Neural progenitor cell (in vitro differentiated cells): ENCODE results near the gene MYCBPAP.

ENCODE experiments used
- CTCF ChIP-seq: fragments of 200-600 bp; sonication (generic); IDR thresholded peaks from 2 replicates; pipeline ENCODE4 v1.5.1; 2017; ENCODE audit warnings: antibody characterized with exemption, mild to moderate bottlenecking
- EZH2phosphoT487 ChIP-seq: fragments of 200-600 bp; sonication (generic); IDR thresholded peaks from 2 replicates; pipeline ENCODE4 v1.6.1; 2017; ENCODE audit warnings: antibody characterized with exemption

DNA sequence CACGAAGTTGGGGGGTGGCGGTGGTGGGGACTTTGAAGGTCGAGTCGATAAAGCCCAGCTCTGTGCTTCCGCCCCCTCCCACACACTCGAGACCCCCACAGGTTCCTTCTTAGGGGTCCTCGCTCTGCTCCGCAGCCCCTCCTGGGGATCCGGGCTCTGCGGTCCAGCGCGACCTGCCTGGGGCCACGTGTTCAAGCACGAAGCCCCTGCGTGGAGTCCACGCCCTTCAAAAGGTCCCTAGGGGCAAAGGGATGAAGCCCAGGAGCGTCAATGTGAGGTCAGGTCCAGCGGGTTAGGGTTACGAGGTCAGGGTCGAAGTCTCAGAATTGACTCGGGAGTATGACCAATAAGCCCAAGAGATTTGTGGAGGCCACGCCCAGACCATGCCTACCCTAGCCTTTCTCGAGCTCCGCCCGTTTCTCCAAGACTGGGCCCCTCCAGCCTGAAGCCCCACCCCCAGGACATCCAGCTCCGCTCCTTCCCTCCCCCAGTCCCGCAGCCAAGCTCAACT lies 51.5 kb downstream of the MYCBPAP start:
- TF ChIP-seq CTCF (no peak), EZH2phosphoT487 (peak; percentile 16)
